Suppressor macrophage treated with lipopolysaccharide for 4 hours (primary cell): Measurements from ENCODE around the gene PDGFB.

Experiments used
- DNase-seq: peaks from one replicate; pipeline ENCODE4 v3.0.0-alpha.2; 2020

Gene PDGFB

DNA sequence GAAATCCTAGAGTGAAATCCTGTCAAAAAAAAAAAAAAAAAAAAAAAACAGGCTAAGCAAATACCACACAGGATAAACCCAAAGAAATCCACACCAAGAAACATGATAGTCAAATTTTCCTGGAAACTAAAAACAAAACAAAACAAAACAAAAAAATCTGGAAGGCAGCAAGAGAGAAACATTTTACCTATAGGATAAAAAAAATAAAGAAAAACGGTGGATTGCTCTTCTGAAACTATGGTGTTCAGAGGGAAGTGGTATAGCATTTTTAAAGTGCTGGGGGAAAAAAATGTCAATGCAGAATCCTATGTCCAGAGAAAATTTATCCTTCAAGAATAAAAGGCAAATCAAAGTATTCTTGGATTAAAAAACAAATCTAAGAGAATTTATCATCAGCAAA lies 50.7 kb downstream of the PDGFB start:
- DNase-seq, result no peak

DNA sequence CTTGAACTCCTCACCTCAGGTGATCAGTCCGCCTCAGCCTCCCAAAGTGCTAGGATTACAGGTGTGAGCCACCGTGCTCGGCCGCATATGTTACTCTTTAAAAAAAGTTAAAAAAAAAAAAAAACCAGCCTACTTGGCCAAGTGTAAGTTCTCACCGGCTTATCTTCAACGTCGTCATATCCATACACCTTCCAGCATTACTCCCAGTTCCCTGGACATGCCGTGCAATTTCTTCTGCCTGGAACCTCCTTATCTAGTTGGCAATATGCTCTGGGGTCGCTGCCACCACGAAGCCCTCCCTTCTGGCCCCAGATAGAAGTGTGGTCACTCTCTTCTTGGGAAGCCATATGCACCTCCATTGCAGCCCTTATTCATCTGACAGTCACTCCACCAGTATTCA lies 56.0 kb downstream of the PDGFB start:
- DNase-seq, result no peak

DNA sequence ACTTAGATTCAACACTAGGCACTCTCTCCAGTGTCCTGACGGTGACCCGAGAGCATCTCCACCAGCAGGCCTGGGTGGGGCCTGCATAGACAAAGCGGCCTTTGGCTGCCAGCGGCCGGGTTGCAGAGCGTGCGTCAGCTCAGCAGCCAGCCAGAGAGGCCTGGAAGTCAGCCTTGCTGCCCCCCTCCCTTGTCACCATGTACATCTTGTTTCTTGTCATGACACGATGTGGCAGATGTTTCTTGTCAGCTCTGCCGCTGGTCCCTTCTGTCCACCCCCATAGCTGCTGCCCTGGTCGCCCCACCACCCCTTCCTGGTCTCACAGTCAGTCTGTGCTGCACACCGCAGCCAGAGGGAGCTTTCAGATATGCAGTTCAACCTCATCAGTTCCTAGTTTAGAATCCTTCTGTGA lies 59.2 kb downstream of the PDGFB start:
- DNase-seq, result no peak

DNA sequence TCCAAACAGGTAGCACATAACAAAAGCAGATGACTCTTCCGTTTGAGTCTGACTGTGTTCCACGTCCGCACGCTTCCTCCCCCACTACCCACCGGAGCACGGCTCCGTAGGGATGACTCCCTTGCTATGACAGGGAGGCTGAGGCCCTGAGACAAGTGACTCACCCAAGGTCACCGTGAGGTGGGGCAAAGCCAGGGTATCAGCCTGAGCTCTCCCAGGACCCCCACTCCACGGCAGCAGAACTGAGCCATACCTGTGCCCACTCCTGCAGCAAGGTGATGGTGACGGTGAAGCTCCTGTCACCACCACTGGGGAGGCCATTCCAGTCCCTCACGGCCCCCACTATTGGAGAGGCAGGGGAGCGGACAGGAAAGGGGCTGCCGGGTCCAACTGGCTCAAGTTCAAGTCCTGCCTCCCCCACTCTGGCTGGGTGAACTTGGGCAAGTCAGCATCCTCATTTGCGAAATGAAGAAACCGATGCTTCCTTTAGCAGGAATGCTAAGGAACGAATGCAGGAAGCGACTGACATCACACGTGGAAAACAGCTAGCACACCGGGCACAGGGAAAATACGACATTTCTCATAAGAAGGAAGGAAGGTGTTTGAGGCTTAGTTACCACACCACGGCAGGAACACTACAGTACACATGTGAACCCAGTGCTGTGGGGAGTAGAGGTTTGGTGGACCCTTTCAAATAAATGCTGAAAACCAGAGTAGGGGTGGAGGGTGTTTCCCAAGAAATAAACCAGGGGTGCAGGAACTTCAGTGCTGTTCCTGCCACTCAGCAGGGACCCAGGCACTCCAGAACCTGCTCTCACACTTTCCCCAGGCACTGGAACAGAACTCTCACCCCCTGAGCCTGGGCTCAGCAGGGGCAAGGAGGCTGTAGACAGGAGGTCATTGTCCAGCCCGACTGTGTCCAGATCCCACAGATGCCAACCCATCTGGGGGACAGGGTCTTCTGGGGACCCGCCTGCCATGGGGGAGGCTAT lies 59.9 kb downstream of the PDGFB start:
- no peak for DNase-seq

DNA sequence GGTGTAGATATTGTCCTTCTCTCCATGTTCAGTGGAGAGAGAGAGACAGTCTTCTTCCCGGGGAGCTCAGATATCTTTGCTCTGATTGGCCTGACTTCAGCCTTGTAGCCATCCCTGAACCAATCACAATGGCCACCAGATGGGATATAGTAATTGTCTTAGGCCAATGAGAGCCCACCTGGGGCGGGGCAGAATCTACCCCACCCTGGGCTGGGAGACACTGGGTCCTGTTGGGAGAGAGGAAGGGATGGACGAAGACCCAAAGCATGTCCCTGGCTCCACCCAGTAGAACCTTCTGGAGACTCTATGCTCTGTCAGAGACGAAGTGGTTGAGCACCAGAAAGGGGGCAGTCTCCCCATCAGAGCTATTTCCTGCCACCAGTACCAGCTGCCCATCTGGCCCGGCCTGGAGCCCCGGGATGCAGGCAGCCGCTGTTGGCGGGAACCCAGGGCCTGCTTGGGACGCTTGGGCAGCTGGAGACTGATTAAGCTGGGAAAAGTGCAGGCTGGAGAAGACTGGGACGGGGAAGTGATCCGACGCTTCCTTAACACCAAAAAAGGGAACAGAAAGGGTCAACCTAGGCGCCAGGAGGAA lies 60.7 kb downstream of the PDGFB start:
- DNase-seq, result no peak

DNA sequence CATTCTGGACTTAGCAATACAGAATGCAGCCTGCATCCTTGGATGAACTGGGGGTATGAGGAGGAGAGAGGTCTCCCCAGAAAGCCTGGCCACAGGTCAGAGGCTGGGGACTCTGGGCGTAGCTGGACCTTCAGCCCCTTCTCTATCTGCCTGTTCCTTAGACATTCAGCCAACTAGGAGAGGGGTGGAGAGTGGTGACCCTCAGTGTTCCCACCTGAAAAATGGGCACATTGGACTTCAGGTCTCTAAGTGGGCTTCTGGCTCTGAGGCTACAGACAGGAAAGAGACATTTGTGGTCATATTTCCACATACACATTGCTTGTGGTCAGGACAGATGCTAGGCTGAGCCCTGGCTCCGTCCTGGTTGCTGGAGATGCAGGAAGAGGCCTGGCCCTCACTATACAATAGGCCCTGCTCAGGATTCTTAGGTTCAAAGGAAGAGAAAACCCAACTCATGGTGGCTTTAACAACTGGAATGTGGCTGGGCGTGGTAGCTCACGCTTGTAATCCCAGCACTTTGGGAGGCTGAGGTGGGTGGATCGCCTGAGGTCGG lies 62.2 kb downstream of the PDGFB start:
- no peak for DNase-seq

DNA sequence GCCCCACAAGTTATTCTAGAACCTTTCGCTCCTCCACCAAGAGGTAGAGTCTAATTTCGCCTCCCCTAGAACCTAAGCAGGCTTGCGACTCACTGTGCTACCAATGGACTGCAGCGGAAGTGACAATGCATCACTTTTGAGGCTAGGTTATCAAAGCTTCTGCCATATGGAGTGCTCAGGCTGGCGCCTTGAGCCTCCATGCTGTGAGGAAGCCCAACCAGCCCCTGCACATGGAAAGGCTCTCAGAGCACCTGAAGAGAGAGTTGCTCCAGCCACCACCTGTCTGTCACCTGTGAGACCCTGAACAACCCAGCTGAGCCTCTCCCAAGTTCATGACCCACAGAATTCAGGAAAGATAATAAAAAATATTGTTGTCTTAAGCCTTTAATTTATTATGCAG lies 63.0 kb downstream of the PDGFB start:
- DNase-seq, result no peak

DNA sequence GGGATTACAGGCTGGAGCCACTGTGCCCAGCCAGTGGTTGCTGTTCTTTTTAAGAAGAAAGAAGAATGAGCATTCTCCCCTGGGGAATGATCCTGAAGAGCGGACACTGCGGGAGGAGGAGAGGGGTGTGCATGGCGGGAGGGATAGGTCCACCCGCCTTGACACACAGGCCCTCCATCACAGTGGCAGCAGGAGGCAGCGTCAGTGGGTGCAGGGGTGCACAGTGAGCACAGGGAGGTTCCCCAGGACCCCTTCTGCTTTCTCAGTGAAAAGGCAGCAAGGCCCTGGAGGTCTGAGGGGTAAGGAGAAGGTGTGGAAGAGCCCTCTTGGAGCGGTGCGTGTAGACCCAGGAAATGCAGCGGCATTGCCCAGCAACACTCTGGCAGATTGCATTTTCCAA lies 63.4 kb downstream of the PDGFB start:
- no peak for DNase-seq

DNA sequence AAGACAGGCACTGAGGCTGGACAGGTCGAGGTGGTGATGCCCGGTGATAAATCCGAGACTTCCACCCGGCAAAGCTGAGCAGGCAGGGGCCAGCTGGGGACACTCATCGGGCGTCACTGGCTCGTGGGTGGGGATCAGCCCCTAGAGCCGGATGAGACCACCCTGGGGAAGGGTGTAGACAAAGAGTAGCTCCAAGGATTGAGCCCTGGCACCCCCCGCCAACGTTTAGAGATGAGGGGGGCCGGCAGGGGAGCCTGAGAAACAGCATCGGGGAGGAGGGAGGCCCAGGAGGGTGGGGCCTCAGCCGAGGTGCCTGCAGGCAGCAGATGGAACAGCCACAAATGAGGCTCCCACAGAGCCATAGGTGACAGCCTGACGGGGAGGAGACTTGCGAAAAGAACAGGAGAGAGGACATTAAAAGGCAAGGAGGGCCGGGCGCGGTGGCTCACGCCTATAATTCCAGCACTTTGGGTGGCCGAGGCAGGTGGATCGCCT lies 64.9 kb downstream of the PDGFB start:
- DNase-seq, result no peak

DNA sequence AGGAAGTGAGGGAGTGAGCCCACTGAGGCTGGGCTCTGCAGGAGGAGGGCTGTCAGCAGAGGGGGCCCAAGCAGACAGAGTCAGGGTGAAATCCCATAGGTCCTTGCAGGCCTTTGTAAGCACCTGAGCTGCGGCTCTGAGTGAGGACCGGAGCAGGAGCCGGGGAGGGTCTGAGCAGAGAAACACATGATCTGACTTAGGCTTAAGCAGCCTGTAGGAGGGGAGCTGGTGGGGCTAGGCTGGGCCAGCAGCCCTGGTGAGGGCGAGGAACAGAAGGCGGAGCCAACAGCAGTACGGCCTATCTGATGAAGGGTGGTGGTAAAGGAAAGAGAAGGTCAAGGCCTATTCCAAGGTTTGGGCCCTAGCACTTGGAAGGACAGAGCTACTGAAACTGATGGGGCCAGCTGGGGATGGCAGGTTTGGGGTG lies 65.4 kb downstream of the PDGFB start:
- DNase-seq, result no peak

DNA sequence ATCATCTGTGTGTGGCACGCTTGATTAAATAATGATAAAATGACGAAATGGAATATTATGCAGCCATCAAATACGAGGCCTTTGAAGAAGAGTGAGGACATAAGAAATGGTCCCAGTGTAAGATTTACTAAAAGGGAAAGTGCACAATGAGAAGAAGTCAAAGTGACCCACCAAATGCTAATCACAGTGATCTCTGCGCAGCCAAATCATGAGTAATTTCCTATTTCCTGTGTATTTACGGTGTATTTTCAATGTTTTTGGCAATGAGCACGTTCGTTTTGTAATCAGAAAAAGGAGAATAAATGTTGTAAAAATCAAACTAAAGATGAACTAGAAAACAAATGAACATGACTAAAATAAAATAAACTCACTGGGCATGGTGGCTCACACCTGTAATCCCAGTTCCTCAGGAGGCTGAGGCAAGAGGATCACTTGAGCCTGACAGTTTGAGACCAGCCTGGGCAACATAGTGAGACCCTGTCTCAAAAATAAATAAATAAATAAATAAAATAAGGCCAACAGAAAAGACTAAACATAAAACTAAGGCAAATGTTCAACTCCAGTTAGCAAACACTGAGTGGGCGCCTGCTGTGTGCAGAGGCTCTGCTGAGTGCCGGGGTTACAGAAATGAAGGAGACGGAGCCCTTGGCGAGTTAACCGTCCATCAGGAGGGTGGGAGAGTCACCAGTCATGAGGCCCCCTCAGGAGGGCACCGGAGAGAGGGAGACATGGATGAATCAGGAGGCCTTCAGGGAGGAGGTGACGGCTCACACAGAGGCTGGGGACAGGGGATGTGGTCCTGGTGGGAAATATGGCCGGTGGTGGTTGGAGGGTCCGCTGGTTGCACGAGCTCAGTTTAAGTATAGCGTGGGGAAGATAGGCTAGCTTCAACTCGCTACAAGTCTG lies 66.3 kb downstream of the PDGFB start:
- no peak for DNase-seq

DNA sequence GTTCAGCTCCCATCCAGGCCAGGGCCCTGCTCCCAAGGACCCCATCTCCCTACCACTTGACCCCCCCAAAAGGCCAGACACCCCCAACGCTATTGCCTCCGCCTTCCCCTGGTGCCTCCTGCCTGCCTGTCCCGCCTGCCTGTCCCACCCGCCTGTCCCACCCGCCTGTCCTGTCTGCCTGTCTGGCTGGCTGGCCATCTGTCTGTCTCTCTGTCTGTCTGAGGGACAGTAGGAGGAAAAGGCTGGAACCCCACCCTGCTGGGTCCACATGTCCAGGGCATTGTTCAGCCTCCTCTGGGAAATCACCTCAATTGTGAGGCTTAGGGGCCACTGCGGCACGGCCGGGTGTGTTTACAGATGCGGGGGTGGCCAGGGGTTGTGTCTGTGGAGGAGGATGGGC lies 67.0 kb downstream of the PDGFB start:
- DNase-seq, result no peak

DNA sequence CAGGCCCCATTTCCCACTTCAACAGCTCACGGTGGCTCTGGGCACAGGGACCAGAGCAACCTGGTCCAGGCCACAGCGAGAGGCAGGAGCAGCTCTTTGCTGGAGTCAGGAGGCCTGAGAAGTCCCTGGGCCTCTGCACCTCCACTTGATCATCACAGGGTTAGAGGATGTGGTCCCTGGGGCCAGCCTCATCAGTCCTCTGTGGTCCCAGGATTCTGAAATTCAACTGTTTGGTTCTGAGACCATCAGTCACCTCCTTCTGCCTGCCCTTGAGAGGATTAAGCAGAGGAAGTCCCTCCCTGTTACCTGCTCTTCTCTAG lies 67.4 kb downstream of the PDGFB start:
- no peak for DNase-seq

DNA sequence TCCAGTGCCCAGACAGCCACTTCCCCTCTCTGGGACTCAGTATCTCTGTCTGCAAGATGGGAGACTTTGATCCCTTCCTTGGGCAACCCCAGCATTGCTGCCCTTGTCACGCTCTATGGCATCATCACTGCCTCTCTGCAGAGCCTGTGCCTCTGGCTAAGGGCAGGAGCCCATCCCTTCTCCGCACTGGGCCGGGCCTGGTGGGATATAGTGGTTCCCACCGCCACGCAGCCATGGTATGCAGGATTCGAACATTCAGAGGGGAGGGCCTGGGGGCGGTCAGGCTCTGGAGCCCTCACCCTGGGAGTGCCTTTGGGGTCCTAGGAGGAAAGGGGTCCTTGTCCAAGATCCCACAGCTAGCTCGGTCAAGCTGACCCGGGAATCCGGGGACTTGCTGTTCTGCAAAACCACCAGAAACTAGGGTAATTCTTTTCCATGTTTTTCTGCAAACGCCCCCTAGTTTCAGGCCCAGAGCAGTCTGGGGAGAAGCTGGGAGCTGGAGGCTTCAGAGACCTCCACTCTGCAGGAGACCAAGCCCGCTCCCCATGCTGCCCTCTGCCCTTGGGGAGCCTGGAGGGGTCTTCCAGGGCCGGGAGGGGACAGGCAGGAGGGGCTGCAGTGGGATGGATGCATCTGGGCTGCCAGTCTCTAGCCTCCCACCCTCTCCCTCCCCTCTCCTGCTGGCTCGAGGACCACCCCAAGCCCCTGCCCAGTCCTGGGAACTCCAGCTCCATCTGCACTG lies 67.9 kb downstream of the PDGFB start:
- no peak for DNase-seq

DNA sequence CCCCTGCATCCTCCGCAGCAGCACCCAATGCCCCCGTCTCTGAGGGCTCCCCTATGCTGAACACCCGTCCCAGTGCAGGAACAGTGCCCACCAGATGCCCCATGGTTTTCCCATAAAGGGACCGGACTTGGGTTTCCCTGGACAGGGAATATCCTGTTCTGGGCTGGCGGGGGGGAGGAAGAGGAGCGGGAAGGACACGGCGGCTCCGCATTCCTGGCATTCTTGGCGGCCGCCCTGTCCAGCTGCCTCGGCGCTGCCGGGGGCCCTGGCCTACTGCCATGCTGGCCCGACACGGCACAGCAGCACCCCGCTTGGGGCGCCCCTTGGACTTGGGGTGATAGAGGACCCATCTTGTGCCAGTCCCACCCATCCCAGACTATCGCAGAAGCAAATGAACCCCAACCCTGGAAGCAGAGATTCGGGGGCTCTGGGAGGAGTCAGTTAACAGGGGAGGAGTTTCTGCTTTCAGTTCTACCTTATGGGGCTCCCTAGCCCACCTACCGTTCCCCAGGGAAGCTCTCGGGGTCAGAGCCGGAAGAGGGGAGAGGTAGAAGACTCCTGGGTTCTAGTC lies 68.6 kb downstream of the PDGFB start:
- DNase-seq, result no peak

DNA sequence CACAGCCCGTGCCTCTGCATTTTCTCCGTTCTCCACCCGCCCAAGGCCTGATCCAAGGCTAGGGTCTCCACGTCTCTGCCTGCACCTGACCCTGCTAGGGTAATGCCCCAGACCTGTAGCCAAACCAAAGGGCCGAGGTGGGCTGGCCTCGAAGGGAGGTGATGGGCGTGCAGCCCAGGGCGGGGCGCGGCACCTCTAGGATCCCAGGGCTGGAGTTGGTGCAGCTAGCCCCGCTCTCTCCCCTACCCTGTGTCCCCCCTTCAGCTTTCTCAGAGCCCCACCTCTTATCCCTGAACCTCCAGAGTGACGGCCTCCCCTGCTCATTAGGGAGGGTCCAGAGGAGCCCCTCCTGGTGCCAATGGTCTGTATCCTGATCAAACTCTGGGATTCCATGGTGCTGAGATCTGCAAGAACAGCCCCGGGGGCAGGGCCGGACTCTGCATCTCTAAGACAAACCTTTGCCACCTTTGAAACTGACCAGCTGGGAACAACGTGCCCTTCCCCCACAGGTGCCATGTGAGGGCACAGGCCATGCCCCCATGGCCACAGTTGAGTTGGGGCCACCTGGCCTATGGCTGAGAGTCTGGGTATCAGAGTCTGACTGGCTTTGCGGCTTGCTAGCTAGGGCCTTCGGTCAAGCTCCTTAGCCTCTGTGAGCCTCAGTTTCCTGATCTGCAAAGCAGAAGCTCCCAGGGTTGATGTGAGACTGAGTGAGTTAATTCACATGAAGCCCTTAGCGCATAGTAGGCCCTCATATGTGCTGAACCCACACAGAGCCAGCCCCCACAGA lies 69.2 kb downstream of the PDGFB start:
- DNase-seq, result no peak

DNA sequence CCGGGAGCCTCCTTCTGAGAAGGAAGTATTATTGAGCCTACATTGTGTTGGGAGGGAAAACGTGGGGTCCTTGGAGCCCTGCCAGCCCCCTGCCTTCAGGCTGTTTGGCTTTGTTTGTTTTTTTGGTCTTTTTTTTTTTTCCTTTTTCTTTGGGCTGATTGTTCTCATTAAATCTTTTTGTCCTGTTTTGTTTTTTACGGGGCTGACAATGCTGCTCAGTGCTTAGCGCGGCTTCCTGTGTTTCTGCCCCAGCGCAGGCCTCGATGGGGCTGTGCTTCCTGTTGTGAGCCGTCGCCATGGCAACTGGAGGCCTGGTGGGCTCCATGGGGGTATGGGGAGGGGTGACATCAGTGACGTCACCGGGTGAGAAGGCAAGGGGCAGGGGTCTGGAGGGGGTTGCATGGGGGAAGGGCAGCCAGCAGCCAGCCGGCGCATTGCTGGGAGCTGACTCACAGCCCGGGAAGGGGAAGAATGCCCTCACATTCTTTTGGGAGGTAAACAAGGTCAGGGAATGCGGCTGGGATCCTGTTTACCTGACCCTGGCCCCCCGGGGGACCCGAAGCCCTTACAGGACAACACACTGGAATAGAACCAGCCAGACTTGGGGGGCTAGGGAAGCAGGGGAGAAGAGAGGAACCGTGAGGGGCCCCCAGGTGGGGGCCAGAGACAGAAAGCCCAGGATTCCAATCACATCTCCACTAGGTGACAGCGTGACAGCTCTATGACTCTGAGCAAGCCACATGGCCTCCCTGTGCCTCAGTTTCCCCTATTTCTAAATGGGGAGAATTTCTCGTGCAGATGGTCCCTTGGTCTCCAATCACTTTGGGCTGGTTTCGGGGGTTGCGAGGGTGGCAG lies 70.1 kb downstream of the PDGFB start:
- DNase-seq, result peak; percentile 33

DNA sequence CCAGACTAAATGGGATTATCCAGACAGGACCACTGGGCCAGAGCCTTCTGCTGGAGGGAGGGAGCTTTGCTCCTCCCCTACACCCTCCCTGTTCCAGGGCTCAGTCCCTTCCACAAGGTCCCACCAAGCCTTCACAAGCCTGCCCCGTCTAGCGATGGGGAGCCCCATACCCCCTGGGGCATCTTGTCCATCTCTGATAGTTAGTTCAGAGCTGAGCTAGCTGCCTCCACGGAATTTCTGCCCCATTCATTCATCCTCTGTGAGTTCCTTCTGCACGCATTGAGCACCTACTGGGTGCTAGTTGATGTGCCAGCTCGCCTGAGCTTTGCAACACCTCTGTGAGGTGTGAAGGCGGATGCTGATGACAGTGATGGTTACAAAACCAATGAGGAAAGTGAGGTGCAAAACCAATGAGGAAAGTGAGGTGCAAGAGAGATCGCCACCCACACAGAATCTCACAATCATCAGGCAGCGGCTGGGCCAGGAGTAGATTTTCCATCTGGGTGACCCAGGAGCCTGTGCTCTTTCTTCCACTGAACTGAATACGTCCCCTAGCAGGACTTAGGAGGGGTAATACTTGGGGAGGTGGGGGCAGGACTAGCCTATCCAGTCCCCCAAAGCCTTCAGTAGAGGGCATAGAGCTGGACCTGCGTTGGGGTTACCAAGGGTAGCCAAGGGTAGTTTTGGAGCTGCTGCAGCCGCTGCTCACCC lies 70.8 kb downstream of the PDGFB start:
- no peak for DNase-seq
